HepG2 (cell line): ENCODE data around the gene E2F1. TPM values are rescaled to one million over a fixed set of nuclear protein-coding genes. Genes with fewer than 3 reads are reported as not detected.

Experiments
- ATAC-seq: fragments of 200-7000 bp; cut with Tn5 transposase; 3 replicates; pipeline ENCODE4 v1.9.1; 2020; ENCODE audit warnings: mild to moderate bottlenecking, moderate library complexity
- BruUV-seq: library from RNA; stranded (reverse); fragments of 400-500 nt; replicated peaks from 2 replicates; lab custom pipeline; 2021; lab: Mats Ljungman, UMichigan
- CTCF ChIA-PET: fragments of 300-600 bp; formaldehyde crosslinking; extraction: SDS; loops from one replicate; lab custom pipeline; 2021; ENCODE audit warnings: low total read pairs, inconsistent platforms, low intra/inter-chr PET ratio; lab: Yijun Ruan, JAX
- POLR2A ChIA-PET: fragments of 350-600 bp; sonication (Branson Sonifier 250); formaldehyde crosslinking; loops from one replicate; lab custom pipeline; 2020; ENCODE audit warnings: antibody characterized with exemption, inconsistent platforms; lab: Yijun Ruan, JAX
- DNase-seq: peaks from one replicate; pipeline ENCODE4 v3.0.0-alpha.2; 2015; ENCODE audit warnings: low spot score
- FAIRE-seq: peaks from 3 replicates; lab custom pipeline; 2011; peaks lifted over from hg19 to GRCh38; lab: Jason Lieb, UNC
- H2AFZ ChIP-seq: one replicate; pipeline ENCODE4 v1.6.1; 2011; ENCODE audit warnings: low read length, inconsistent platforms
- H3K27ac ChIP-seq: fragments of 300-600 bp; 3 replicates; pipeline ENCODE4 v1.8.0; 2011; ENCODE audit warnings: mixed run types, mild to moderate bottlenecking, mixed read lengths, low read length, inconsistent platforms; ENCODE audit not compliant: insufficient read depth; ENCODE audit errors: extremely low read length
- H3K27me3 ChIP-seq, 2 experiments: fragments of 200-600 bp in 1 of 2; 2 replicates in 1 of 2; 3 replicates in 1 of 2; pipeline versions ENCODE4 v1.6.0 to v1.8.0; 2011; ENCODE audit warnings: low read length in 2 of 2, mild to moderate bottlenecking in 2 of 2, moderate library complexity in 2 of 2, inconsistent platforms in 1 of 2; ENCODE audit not compliant: insufficient read depth in 2 of 2, control insufficient read depth in 1 of 2
- H3K36me3 ChIP-seq, 2 experiments: fragments of 200-600 bp in 1 of 2; replicated peaks in 1 of 2; 2 replicates in 1 of 2; 3 replicates in 1 of 2; pipeline versions ENCODE4 v1.5.1 to v1.8.0; 2011; ENCODE audit warnings: low read length in 2 of 2, inconsistent platforms in 1 of 2; ENCODE audit not compliant: insufficient read depth in 2 of 2, control insufficient read depth in 1 of 2
- H3K4me1 ChIP-seq: 2 replicates; pipeline ENCODE4 v1.5.1; 2012; ENCODE audit warnings: low read length, inconsistent platforms; ENCODE audit not compliant: insufficient read depth
- H3K4me2 ChIP-seq: 2 replicates; pipeline ENCODE4 v1.6.0; 2011; ENCODE audit warnings: low read depth, low read length, inconsistent platforms
- H3K4me3 ChIP-seq, 3 experiments: fragments of 200-600 bp in 1 of 3; sonication (generic), shearing (Covaris generic) in 1 of 3; replicated peaks in 1 of 3; 2 replicates each; pipeline ENCODE4 v1.5.1; 2011 to 2016; ENCODE audit warnings: low read length in 3 of 3, inconsistent platforms in 2 of 3, low read depth in 2 of 3, mild to moderate bottlenecking in 2 of 3, control low read depth in 1 of 3, mixed read lengths in 1 of 3; ENCODE audit not compliant: insufficient read depth in 1 of 3
- H3K79me2 ChIP-seq: one replicate; pipeline ENCODE4 v1.6.1; 2011; ENCODE audit warnings: low read length, inconsistent platforms; ENCODE audit not compliant: insufficient read depth
- H3K9ac ChIP-seq: 2 replicates; pipeline ENCODE4 v1.6.0; 2011; ENCODE audit warnings: mild to moderate bottlenecking, low read depth, low read length, inconsistent platforms; ENCODE audit not compliant: insufficient read depth
- H3K9me3 ChIP-seq: 2 replicates; pipeline ENCODE4 v1.5.1; 2012; ENCODE audit warnings: mild to moderate bottlenecking, low read length
- H4K20me1 ChIP-seq: 2 replicates; pipeline ENCODE4 v1.6.0; 2011; ENCODE audit warnings: inconsistent platforms, mild to moderate bottlenecking, low read length, moderate library complexity; ENCODE audit not compliant: insufficient read depth
- MAFF ChIP-seq: IDR thresholded peaks from 2 replicates; pipeline ENCODE4 v1.6.1; 2011; ENCODE audit warnings: low read depth, low read length, improper control_type of control experiment
- ZKSCAN1 ChIP-seq: fragments of 150-350 bp; IDR thresholded peaks from 2 replicates; pipeline ENCODE4 v1.6.1; 2014; ENCODE audit warnings: low read length
- ZMYM2 ChIP-seq: sonication (generic); formaldehyde crosslinking; IDR thresholded peaks from 2 replicates; pipeline ENCODE4 v1.8.0; 2022; ENCODE audit warnings: mild to moderate bottlenecking, missing genetic modification reagents
- ZNF746 ChIP-seq: sonication (generic); formaldehyde crosslinking; IDR thresholded peaks from 2 replicates; pipeline ENCODE4 v1.8.0; 2022; ENCODE audit warnings: mild to moderate bottlenecking, missing genetic modification reagents
- ZNF816 ChIP-seq: sonication (generic); formaldehyde crosslinking; IDR thresholded peaks from 2 replicates; pipeline ENCODE4 v1.8.0; 2022; ENCODE audit warnings: missing genetic modification reagents, mild to moderate bottlenecking, borderline replicate concordance
- ZNF850 ChIP-seq: sonication (generic); formaldehyde crosslinking; conservative IDR thresholded peaks from 2 replicates; pipeline ENCODE4 v1.9.0; 2021; ENCODE audit warnings: mild to moderate bottlenecking, missing genetic modification reagents
- WGBS: methylation state at CpG from one replicate; pipeline ENCODE4 v1.1.6; 2017; ENCODE audit warnings: low lambda C conversion rate; 5-methylcytosine and 5-hydroxymethylcytosine counted together
- in situ Hi-C: cut with HindIII; loops from 2 replicates; pipeline ENCODE4 v1.10.0; 2017; ENCODE audit warnings: low pct_unique_long_range_greater_than_20kb; ENCODE audit not compliant: extremely low pct_ligation_motif_present
- intact Hi-C: fragments of 100-400 bp; cut with micrococcal nuclease; formaldehyde crosslinking; loops from one replicate; pipeline ENCODE4 v1.10.0; 2022; ENCODE audit not compliant: unreplicated experiment
- polyA plus RNA-seq, 8 experiments: library from polyadenylated mRNA; depleted of rRNA in 3 of 8; stranded (reverse) in 7 of 8; unstranded in 1 of 8; fragments of >200 nt; fragmentation: Illumina TruSeq in 4 of 8; extraction: Trizol in 4 of 8; gene quantifications; 2 replicates each; pipeline versions ENCODE4 v1.2.1 to v1.2.3, GENCODE V29; 2011 to 2016; ENCODE audit warnings: low read depth in 4 of 8, missing spikeins in 1 of 8, mixed read lengths in 1 of 8; ENCODE audit not compliant: insufficient read depth in 1 of 8
- total RNA-seq, 5 experiments: library from RNA; depleted of rRNA; stranded (reverse); fragments of >200 nt; fragmentation: Illumina TruSeq; extraction: Trizol; gene quantifications; 2 replicates each; pipeline ENCODE4 v1.2.3, GENCODE V29; 2016; ENCODE audit warnings: low read depth in 1 of 5
- TF ChIP-seq, protein P1 (sequence below): sonication (generic); formaldehyde crosslinking; IDR thresholded peaks from 2 replicates; pipeline ENCODE4 v1.4.0; 2020; ENCODE audit warnings: mild to moderate bottlenecking, missing genetic modification reagents
- TF ChIP-seq, protein P2 (sequence below): sonication (generic); formaldehyde crosslinking; IDR thresholded peaks from 2 replicates; pipeline ENCODE4 v1.5.1; 2020; ENCODE audit warnings: mild to moderate bottlenecking, missing genetic modification reagents, moderate library complexity

Gene E2F1
- total and polyA plus RNA-seq, 2 of the 13 experiments (the other 11 are each of a cell fraction or from before 2014, with no cell fraction given) = 25.5 to 39.4 TPM

DNA sequence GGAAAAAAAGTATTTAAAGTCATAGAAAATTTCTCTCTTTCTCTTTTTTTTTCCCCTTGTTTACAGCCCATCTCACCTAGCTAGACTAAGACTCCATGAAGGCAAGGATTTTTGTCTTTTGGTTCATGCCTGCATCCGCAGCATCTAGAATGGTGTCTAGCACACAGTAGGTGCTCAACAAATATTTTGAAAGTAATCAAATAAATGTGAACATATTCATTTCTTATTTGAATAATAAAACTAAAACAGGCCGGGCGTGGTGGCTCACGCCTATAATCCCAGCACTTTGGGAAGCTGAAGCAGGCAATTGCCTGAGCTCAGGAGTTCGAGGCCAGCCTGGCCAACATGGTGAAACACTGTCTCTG is 40.9 kb upstream of the E2F1 start:
- Histone ChIP-seq H3K27ac (no peak overlapping the region), H3K4me1 (peaks cover 56% of the 10 kb centered on the region), H3K9ac (no peak overlapping the region), H3K9me3 (no peaks in the 10 kb centered on the region), H3K4me2 (no peak overlapping the region), H3K27me3 (no peaks in the 10 kb centered on the region), H3K36me3 (no peaks in the 10 kb centered on the region), H3K79me2 (no peaks in the 10 kb centered on the region), H4K20me1 (no peaks in the 10 kb centered on the region), H3K4me3 (no peak overlapping the region), H2AFZ (no peak overlapping the region)
- FAIRE-seq (no peak), DNase-seq (no peak), ATAC-seq (no peak)
- in situ Hi-C loops = no loop called here
- TF ChIP-seq ZKSCAN1 = peak; percentile 84
- TF ChIP-seq, protein P1, sequence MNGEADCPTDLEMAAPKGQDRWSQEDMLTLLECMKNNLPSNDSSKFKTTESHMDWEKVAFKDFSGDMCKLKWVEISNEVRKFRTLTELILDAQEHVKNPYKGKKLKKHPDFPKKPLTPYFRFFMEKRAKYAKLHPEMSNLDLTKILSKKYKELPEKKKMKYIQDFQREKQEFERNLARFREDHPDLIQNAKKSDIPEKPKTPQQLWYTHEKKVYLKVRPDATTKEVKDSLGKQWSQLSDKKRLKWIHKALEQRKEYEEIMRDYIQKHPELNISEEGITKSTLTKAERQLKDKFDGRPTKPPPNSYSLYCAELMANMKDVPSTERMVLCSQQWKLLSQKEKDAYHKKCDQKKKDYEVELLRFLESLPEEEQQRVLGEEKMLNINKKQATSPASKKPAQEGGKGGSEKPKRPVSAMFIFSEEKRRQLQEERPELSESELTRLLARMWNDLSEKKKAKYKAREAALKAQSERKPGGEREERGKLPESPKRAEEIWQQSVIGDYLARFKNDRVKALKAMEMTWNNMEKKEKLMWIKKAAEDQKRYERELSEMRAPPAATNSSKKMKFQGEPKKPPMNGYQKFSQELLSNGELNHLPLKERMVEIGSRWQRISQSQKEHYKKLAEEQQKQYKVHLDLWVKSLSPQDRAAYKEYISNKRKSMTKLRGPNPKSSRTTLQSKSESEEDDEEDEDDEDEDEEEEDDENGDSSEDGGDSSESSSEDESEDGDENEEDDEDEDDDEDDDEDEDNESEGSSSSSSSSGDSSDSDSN (CRISPR knock-in tag) = no peak
- POLR2A ChIA-PET = interaction anchor here (1.3 kb wide), 1 partner anchor 385 kb away, joined by 3 read pairs; the partner anchor contains the start of gene EIF2S2
- WGBS = 58% methylated on average over 5 of the region's 5 CpGs
- BruUV-seq = no TSS peak
- CTCF ChIA-PET = no interaction called here
- intact Hi-C loops = no loop called here

DNA sequence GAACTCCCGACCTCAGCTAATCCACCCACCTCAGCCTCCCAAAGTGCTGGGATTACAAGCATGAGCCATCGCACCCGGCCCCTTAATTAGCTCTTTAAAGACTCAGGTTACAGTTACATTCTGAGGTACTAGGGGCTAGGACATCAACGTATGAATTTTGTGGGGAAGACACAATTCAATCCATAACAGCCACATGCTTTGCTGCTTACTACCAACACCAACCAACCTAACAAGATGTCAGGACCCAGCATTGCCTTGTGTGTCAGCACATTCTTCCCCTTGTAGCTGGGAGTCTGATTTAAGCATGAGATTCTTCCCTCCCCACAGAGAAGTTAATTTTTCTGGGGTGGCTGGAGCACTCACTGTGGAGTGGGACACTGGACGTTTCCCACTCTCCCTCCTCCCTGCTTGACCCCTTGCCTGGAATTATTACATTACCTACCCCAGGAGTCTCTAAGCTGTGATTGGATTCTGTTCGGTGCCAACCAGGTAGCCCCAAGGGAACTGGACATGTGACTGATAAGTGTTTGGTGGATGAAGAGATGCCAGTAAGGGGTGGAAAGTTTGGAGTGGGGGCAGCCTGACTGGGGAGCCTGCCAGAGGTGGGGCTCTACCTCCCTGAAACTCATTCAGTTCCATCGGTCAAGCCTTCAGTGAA is 39.6 kb upstream of the E2F1 start:
- H3K4me3 ChIP-seq = no peak overlapping the region
- DNase-seq (no peak), FAIRE-seq (no peak), ATAC-seq (no peak)
- no peaks in the 10 kb centered on the region for H4K20me1 ChIP-seq
- H3K9ac ChIP-seq = no peak overlapping the region
- H3K9me3 ChIP-seq = no peaks in the 10 kb centered on the region
- H3K27me3 ChIP-seq = no peaks in the 10 kb centered on the region
- H3K4me2 ChIP-seq = no peak overlapping the region
- peaks cover 63% of the 10 kb centered on the region for H3K4me1 ChIP-seq
- no TSS peak for BruUV-seq
- H2AFZ ChIP-seq = no peak overlapping the region
- H3K79me2 ChIP-seq = no peaks in the 10 kb centered on the region
- in situ Hi-C loops = no loop called here
- intact Hi-C loops = loop anchor here (2.0 kb wide), 1 partner anchor 39 kb away; the partner anchor contains the start of gene E2F1
- H3K27ac ChIP-seq = no peak overlapping the region
- WGBS = 47% methylated on average over 7 of the region's 7 CpGs
- no peaks in the 10 kb centered on the region for H3K36me3 ChIP-seq
- CTCF ChIA-PET = no interaction called here
- POLR2A ChIA-PET = interaction anchor here (1.0 to 1.3 kb wide), 2 partner anchors 61 to 386 kb away, joined by 3 read pairs; partner anchors contain the start of gene EIF2S2
- TF ChIP-seq, protein P2, sequence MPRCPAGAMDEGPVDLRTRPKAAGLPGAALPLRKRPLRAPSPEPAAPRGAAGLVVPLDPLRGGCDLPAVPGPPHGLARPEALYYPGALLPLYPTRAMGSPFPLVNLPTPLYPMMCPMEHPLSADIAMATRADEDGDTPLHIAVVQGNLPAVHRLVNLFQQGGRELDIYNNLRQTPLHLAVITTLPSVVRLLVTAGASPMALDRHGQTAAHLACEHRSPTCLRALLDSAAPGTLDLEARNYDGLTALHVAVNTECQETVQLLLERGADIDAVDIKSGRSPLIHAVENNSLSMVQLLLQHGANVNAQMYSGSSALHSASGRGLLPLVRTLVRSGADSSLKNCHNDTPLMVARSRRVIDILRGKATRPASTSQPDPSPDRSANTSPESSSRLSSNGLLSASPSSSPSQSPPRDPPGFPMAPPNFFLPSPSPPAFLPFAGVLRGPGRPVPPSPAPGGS (CRISPR knock-in tag) = 0 out of 2 replicates have a peak, but pooled peaks have one; percentile 42
- TF ChIP-seq MAFF (0 out of 2 replicates have a peak, but pooled peaks have one; percentile 30), ZNF850 (CRISPR knock-in tag) (0 out of 2 replicates have a peak, but pooled peaks have one; percentile 53), ZNF816 (0 out of 2 replicates have a peak, but pooled peaks have one; percentile 32), ZNF746 (peak; percentile 46; the same call in 1 of the 2 replicates), ZMYM2 (CRISPR knock-in tag) (peak; percentile 10; the same call in 1 of the 2 replicates)
